Activated T-helper 9 cell treated with anti-CD3 and anti-CD28 coated beads, Interleukin-2, amount 50 U/mL, for 16 hours (primary cell): ENCODE data around the gene ERC2.
"Not testable (repeated sequence)": the region's sequence is repeated elsewhere in the genome, so short reads cannot be mapped to it uniquely, and the experiment has no call there.

ENCODE experiments used
- DNase-seq: peaks from one replicate; pipeline ENCODE4 v3.0.0-alpha.2; 2020; ENCODE audit warnings: low read depth

Gene ERC2

GRCh38 chr3:56060521-56061278, 407.6 kb downstream of the ERC2 start:
- DNase-seq, result no peak

DNA sequence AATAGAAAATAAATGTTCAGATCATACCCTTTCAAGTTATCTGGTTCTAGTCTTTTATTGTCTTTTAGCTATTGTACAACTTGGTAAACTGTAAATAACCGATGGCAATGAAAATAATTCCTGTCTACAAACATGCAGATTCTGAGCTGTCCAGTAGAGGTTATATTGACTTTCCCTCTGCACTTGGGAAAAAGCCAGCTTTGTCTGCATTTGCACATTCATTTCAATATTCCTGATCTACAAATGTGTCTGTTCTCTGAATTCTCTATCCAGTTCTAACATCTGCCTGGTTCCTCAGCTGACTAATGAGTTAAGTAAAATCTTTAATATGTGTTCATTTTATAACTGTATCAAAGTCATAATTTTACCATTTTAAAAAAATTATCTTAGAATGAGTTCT, 408.5 kb downstream of the ERC2 start:
- no peak for DNase-seq

GRCh38 chr3:56055951-56056350, 412.3 kb downstream of the ERC2 start:
- DNase-seq, result no peak

DNA sequence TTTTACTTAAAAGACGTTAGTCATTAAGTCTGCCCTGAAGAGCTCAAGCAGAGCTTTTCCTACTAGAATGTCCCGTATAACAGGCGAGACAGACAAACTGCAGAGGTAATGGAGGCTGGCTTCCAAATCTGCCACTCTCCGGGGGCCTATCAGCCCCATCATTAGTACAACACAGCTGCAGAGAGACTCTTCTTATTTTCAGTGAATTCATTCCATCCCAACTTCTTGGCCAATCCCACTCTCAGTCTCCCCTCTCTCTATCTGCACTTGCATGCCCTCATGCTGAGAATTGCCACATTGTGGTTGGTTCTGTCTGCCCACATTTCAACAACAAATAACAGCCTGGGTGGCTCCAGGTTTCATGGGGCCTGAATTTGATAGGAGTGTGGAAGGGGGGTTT, 412.7 kb downstream of the ERC2 start:
- no peak for DNase-seq

DNA sequence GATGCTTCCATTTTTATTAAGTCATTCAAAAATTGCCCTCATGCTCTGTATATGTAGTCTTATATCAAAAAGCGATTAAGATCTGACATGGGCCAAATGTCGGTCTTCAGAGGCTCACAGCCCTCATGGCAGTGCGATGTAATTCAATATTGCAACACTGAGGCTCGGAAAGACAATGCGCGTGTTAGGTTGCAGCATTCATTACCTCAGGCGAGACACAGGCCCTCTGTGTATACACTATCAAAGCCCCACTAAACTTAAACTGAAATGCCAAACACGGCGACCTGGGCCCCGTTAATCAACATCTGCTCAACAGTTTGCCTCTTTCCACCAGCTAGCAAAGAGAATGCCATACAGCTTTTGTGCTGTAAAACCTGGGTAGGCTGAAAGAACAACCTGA, 413.4 kb downstream of the ERC2 start:
- DNase-seq, result no peak

DNA sequence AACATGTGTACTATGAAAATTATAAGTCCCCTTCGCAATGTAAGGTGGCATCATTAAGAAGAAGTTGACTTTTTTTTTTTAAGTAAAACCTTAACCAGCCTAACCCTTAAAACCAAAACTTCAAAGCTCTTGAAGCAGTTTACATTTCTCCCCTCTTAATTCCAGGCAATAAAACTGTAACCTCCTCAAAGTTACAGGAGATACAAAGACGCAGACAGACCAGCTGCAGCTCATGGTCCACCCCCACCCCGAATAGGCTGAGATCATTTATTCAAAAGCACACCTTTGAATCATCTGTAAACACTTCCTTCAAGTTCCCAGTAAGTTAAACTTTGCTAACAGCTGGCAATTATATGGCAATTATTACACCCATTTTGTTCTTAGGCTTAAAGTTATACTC, 414.5 kb downstream of the ERC2 start:
- no peak for DNase-seq

- DNase-seq, result no peak
Observed at GRCh38 chr3:56052188-56052587, 416.1 kb downstream of the ERC2 start.

GRCh38 chr3:56051052-56051451, 417.2 kb downstream of the ERC2 start:
- no peak for DNase-seq

DNA sequence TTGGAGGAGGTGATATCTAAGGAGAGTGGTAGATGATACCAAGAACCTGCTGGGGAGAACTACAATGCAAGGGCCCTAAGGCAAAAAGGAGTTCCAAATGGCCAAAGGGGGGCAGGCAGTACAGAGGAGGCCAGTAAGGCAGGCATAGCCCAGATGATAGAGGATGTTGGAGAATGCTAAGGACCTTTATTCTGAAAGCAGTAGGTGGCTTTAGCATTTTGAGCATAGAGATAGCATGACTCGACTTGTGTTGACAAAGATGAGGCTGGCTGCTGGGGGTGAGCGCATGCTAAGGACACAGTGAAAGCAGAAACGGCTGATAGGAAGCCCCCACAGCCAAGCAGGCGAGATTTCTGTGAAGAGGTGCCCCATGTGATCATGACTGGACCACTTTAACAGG, 419.3 kb downstream of the ERC2 start:
- no peak for DNase-seq

GRCh38 chr3:56048331-56048730, 419.9 kb downstream of the ERC2 start:
- no peak for DNase-seq

DNA sequence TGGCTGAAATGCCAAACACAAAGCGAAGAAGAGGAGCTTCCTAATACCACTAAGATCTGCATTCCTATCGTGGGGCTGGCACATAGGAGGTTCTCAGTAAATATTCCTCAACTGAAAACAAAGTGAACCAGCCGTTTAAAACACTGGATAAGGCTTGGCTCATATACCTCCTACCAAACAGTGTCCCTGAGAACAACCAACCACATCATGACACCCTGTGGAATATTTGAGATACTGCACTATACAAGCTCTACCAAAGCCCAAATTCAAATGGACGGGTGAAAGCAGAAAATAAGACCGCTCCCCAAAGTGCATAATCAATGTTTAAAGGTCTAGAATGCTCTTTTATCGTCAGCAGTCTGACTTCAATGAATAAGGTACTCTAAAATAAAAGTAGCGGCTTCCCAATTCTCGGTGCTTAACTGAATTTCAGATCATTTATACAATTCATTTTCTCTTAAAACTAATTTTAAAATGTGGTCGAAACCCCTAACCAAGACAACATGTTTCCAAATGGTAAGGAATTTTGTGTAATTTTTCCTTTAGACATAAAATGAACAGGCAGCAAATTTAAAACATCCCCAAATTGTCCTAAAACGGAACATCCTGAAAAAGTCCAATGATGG, 425.8 kb downstream of the ERC2 start:
- DNase-seq, result no peak

DNA sequence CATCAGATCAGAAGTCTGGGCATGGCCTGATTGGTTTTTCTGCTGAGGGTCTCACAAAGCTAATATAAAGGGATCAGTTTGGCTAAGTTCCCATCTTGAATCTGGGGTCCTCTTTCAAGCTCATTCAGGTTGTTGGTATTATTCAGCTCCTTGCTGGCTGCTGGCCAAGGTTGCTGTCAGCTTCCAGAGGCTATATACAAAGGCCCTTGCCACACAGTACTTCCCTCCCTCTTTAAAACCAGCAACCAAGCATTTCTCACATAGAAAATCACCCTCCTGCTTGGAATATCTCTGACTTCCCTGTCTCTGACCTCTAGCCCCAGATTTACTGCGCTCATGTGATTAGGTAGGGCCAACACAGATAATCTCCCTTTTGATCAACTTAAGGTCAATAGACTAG, 442.9 kb downstream of the ERC2 start:
- DNase-seq, result no peak

GRCh38 chr3:56023546-56023945, 444.7 kb downstream of the ERC2 start:
- no peak for DNase-seq

- DNase-seq, result no peak
Observed at GRCh38 chr3:56022619-56023018, 445.6 kb downstream of the ERC2 start.

- DNase-seq, result no peak
Observed at GRCh38 chr3:56019490-56020146, 448.6 kb downstream of the ERC2 start.

GRCh38 chr3:56015374-56015773, 452.9 kb downstream of the ERC2 start:
- not testable (repeated sequence) for DNase-seq

DNA sequence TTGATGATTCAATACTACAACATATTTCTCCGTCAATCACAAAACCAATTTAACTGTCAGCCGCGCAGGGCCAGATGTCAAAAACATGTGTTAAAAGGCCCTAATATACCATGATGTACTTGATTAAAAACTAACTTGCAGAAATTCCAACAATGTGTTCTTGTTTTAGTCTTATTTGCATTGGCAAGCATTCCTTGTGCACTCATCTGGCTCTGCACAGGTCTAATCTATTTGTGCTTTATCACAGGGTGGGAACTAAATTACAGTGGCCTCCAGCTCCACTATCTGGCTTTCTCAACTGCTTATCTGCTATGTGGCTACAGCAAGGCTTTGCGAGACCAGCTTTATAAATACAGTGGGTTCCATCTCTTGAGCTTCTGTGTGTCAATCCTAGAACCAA, 455.5 kb downstream of the ERC2 start:
- no peak for DNase-seq

DNA sequence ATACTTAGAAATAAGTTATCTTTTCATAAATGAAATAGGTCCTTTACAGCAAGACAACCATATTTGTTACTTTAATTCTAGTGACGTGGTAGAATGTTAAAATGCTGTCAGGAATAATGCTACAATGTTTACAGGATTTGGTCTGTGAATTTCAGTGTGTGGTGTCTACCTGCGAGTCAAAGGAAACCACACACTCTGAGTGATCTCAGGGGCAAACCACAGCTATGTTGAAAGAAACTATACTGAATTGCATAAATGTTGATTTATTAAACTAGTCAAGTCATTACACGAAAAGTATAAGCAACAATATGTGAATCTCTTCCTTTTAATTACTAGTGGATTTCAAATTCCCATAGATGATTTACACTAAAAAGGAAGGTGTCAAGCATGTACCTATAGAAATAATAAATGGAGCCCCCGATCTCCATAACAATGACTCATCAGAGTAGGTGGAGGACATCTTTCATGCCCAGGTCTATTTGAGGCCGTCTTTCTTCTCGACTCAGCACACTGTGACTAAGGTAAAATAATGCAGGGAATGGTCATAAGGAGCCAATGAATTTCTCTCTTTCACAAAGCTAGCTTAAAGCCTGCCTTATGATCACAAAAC, 463.0 kb downstream of the ERC2 start:
- no peak for DNase-seq

DNA sequence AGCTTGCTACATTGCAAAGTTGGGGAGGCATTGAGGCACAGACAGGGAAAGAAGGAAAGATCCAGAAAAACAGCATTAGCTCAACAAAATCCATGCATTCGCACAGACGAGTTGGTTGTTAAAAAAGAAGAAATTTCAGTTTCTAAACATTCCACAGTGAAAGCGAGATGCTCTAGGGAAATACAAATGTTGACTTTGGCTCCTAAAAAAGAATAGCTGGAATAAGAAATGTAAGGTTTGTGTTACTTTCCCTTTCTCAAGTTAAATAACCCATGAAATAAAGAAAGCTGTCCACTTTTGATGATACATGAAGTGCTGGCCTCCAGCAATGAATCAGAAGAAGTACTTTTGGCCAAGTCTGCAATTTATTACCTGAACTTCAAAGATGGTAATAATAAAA, 465.1 kb downstream of the ERC2 start:
- no peak for DNase-seq

- DNase-seq, result no peak
Observed at GRCh38 chr3:56001991-56002390, 466.3 kb downstream of the ERC2 start.

DNA sequence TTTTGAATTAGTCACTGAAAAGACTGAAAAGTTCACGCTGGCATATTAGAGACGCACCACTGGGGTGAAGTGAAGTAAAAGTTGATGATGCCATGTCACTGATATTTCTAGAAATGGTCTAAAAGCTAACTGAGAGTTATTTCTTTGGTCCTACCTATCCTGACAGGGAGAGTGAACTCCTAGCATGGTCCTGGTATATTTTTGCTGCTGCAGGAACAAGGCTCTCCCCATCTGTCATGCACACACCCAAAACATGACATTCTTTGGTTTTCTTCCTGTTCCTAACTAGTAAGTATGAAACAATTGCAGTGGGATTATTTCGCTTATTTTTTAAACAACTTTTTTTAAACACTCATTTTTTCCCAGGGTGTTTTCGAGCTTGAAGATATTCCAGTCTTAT, 466.7 kb downstream of the ERC2 start:
- no peak for DNase-seq

- no peak for DNase-seq
Observed at GRCh38 chr3:55989366-55989765, 478.9 kb downstream of the ERC2 start.

DNA sequence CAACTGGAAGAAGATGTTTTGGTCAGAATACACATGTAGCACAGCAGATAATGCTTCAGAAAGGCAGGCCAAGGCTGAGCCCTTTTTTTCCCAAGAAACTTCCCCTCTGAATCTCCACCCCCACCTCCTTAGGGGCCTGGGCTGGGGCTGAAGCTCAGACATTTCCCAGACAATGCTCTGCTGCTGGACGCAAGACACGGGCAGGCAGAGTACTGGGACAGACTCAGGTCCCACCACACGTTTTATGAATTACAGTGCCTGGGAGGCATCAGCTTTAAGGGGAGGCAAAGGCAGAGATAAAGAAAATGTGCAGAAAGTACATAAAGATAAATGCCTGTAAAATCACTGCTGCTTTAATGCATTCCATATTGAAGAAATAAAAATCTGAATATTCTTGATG, 479.4 kb downstream of the ERC2 start:
- no peak for DNase-seq
